SK-N-SH (cell line): ENCODE measurements around the gene PLB1.

ENCODE experiments used
- CTCF ChIP-seq: fragments of 200-600 bp; sonication (generic); IDR thresholded peaks from 2 replicates; pipeline ENCODE4 v1.6.1; 2017; ENCODE audit warnings: antibody characterized with exemption, mild to moderate bottlenecking, moderate library complexity
- EZH2phosphoT487 ChIP-seq: fragments of 200-600 bp; sonication (generic); IDR thresholded peaks from 2 replicates; pipeline ENCODE4 v1.6.1; 2017; ENCODE audit warnings: low read depth, mixed run types, mild to moderate bottlenecking, antibody characterized with exemption, moderate library complexity, borderline replicate concordance
- RAD21 ChIP-seq: IDR thresholded peaks from 2 replicates; pipeline ENCODE4 v1.6.1; 2012; ENCODE audit warnings: mild to moderate bottlenecking, low read length
- SMC3 ChIP-seq: IDR thresholded peaks from 2 replicates; pipeline ENCODE4 v1.6.1; 2012; ENCODE audit warnings: low read depth, low read length, improper control_type of control experiment

- TF ChIP-seq CTCF, result no peak
- no peak for TF ChIP-seq EZH2phosphoT487
- TF ChIP-seq RAD21, result no peak
- no peak for TF ChIP-seq SMC3
Measured at GRCh38 chr2:28509361-28509760, 13.5 kb downstream of the PLB1 start.
